GM12878 (cell line): Measurements from ENCODE around the gene XIRP1. TPM values are rescaled to one million over a fixed set of nuclear protein-coding genes. Genes with fewer than 3 reads are reported as not detected.

Experiments
- ATAC-seq: fragments of 200-7000 bp; cut with Tn5 transposase; 3 replicates; pipeline ENCODE4 v1.9.1; 2020; ENCODE audit warnings: mild to moderate bottlenecking, moderate library complexity
- BruUV-seq: library from RNA; stranded (reverse); fragments of 400-500 nt; replicated peaks from 2 replicates; lab custom pipeline; 2021; lab: Mats Ljungman, UMichigan
- CTCF ChIA-PET: fragments of 300-600 bp; sonication (Branson Sonifier 250); formaldehyde crosslinking; extraction: SDS; loops from one replicate; lab custom pipeline; 2021; ENCODE audit warnings: inconsistent platforms; lab: Yijun Ruan, JAX
- POLR2A ChIA-PET: fragments of 350-600 bp; formaldehyde crosslinking; extraction: SDS; loops from one replicate; lab custom pipeline; 2021; ENCODE audit warnings: inconsistent platforms; lab: Charles Lee
- RAD21 ChIA-PET: fragments of 300-600 bp; sonication (Branson Sonifier 250); formaldehyde crosslinking; loops from one replicate; lab custom pipeline; 2023; ENCODE audit warnings: antibody characterized with exemption; ENCODE audit not compliant: unreplicated experiment; lab: Charles Lee
- SMC1A ChIA-PET: fragments of 300-600 bp; sonication (Branson Sonifier 250); formaldehyde crosslinking; loops from one replicate; lab custom pipeline; 2023; ENCODE audit not compliant: unreplicated experiment, uncharacterized antibody; lab: Charles Lee
- DNase-seq: peaks from one replicate; pipeline ENCODE4 v3.0.0-alpha.2; 2011; ENCODE audit warnings: low read depth, low spot score
- FAIRE-seq: peaks from 3 replicates; lab custom pipeline; 2011; peaks lifted over from hg19 to GRCh38; lab: Jason Lieb, UNC
- H2AFZ ChIP-seq: 2 replicates; pipeline ENCODE4 v1.6.0; 2011; ENCODE audit warnings: low read depth, low read length, control low read depth; ENCODE audit not compliant: control insufficient read depth
- H3K27ac ChIP-seq: 2 replicates; pipeline ENCODE4 v1.5.1; 2011; ENCODE audit warnings: control low read depth; ENCODE audit not compliant: control insufficient read depth, insufficient read depth
- H3K27me3 ChIP-seq, 2 experiments: replicated peaks in 1 of 2; 2 replicates each; pipeline versions ENCODE4 v1.6.0 to v1.6.1; 2011; ENCODE audit warnings: low read length in 1 of 2; ENCODE audit not compliant: control insufficient read depth in 2 of 2, insufficient read depth in 2 of 2
- H3K36me3 ChIP-seq, 2 experiments: 2 replicates each; pipeline ENCODE4 v1.5.1; 2011; ENCODE audit warnings: low read length in 1 of 2; ENCODE audit not compliant: control insufficient read depth in 2 of 2, insufficient read depth in 2 of 2
- H3K4me1 ChIP-seq: 2 replicates; pipeline ENCODE4 v1.6.1; 2011; ENCODE audit warnings: mild to moderate bottlenecking, low read length, moderate library complexity, mixed read lengths; ENCODE audit not compliant: control insufficient read depth, insufficient read depth
- H3K4me2 ChIP-seq: 2 replicates; pipeline ENCODE4 v1.6.0; 2011; ENCODE audit warnings: control low read depth; ENCODE audit not compliant: control insufficient read depth, insufficient read depth
- H3K4me3 ChIP-seq: fragments of 200-600 bp; sonication (generic); 2 replicates; pipeline ENCODE4 v1.5.1; 2016
- H3K79me2 ChIP-seq: 2 replicates; pipeline ENCODE4 v1.6.0; 2011; ENCODE audit warnings: low read length; ENCODE audit not compliant: control insufficient read depth, insufficient read depth
- H3K9ac ChIP-seq: 2 replicates; pipeline ENCODE4 v1.8.0; 2011; ENCODE audit warnings: low read length, control low read depth, mixed read lengths; ENCODE audit not compliant: control insufficient read depth, insufficient read depth
- H3K9me3 ChIP-seq: replicated peaks from 3 replicates; pipeline ENCODE4 v1.5.1; 2011; ENCODE audit warnings: mild to moderate bottlenecking, low read length; ENCODE audit not compliant: control insufficient read depth, insufficient read depth
- H4K20me1 ChIP-seq: 2 replicates; pipeline ENCODE4 v1.6.0; 2011; ENCODE audit not compliant: control insufficient read depth, insufficient read depth
- BCL11A ChIP-seq: IDR thresholded peaks from 2 replicates; pipeline ENCODE4 v1.6.1; 2011; ENCODE audit warnings: low read depth, low read length
- CHD4 ChIP-seq: fragments of 200-600 bp; sonication (generic); IDR thresholded peaks from 2 replicates; pipeline ENCODE4 v1.6.1; 2016; ENCODE audit warnings: mild to moderate bottlenecking
- CREB1 ChIP-seq: IDR thresholded peaks from 2 replicates; pipeline ENCODE4 v1.6.1; 2012; ENCODE audit warnings: low read depth, mild to moderate bottlenecking, inconsistent platforms
- FOS ChIP-seq: IDR thresholded peaks from 3 replicates; pipeline ENCODE4 v1.6.1; 2011; ENCODE audit warnings: borderline replicate concordance; ENCODE audit not compliant: insufficient read length; ENCODE audit errors: extremely low read depth
- FOXM1 ChIP-seq: IDR thresholded peaks from 2 replicates; pipeline ENCODE4 v1.6.1; 2012; ENCODE audit warnings: low read depth, mild to moderate bottlenecking, inconsistent platforms, low read length, moderate library complexity
- GATAD2B ChIP-seq: fragments of 450-650 bp; conservative IDR thresholded peaks from 2 replicates; pipeline ENCODE4 v1.6.1; 2017; ENCODE audit warnings: low read depth, mild to moderate bottlenecking, moderate library complexity
- HDGF ChIP-seq: fragments of 450-650 bp; IDR thresholded peaks from 2 replicates; pipeline ENCODE4 v1.6.1; 2016; ENCODE audit warnings: antibody characterized with exemption
- MEF2B ChIP-seq: fragments of 450-650 bp; IDR thresholded peaks from 2 replicates; pipeline ENCODE4 v1.6.1; 2018; ENCODE audit warnings: mild to moderate bottlenecking, moderate library complexity; ENCODE audit not compliant: partially characterized antibody, poor library complexity, severe bottlenecking
- NFYA ChIP-seq: IDR thresholded peaks from 2 replicates; pipeline ENCODE4 v1.6.1; 2011; ENCODE audit warnings: low read depth, mild to moderate bottlenecking, low read length, improper control_type of control experiment, borderline replicate concordance
- POU2F2 ChIP-seq: IDR thresholded peaks from 3 replicates; pipeline ENCODE4 v1.6.1; 2011; ENCODE audit warnings: low read depth, mild to moderate bottlenecking, low read length, borderline replicate concordance
- SREBF1 ChIP-seq: IDR thresholded peaks from 2 replicates; pipeline ENCODE4 v1.6.1; 2012; ENCODE audit warnings: mild to moderate bottlenecking, low read length
- WGBS: methylation state at CpG from one replicate; pipeline ENCODE4 v1.1.6; 2016; ENCODE audit warnings: low lambda C conversion rate; ENCODE audit not compliant: insufficient replicate concordance, insufficient coverage; ENCODE audit errors: missing lambda C conversion rate; 5-methylcytosine and 5-hydroxymethylcytosine counted together
- in situ Hi-C: fragments of 300-500 bp; cut with MboI; formaldehyde crosslinking; loops from 9 replicates; pipeline ENCODE4 v1.14.3; 2018; ENCODE audit warnings: mixed read lengths
- intact Hi-C: fragments of 100-400 bp; cut with micrococcal nuclease; formaldehyde crosslinking; loops from one replicate; pipeline ENCODE4 v1.14.2; 2022; ENCODE audit not compliant: unreplicated experiment
- polyA plus RNA-seq, 11 experiments: library from polyadenylated mRNA; depleted of rRNA in 4 of 11; unstranded in 6 of 11; stranded (reverse) in 5 of 11; fragments of >200 nt; fragmentation: Nextera tagmentation in 4 of 11; fragmentation: Illumina TruSeq in 1 of 11; extraction: Ambion mirVana in 4 of 11; extraction: Trizol in 1 of 11; gene quantifications; 1 replicate in 1 of 11; 2 replicates in 10 of 11; pipeline versions ENCODE4 v1.2.1 to v1.2.3, GENCODE V29; 2011 to 2016; ENCODE audit warnings: inconsistent platforms in 2 of 11, missing spikeins in 2 of 11, low read depth in 1 of 11
- total RNA-seq, 4 experiments: library from RNA; depleted of rRNA in 3 of 4; stranded (reverse); fragments of >200 nt in 3 of 4; fragmentation: Illumina TruSeq in 1 of 4; extraction: Trizol in 1 of 4; gene quantifications; 2 replicates each; pipeline versions ENCODE4 v1.2.1 to v1.2.3, GENCODE V29; 2013 to 2021
- TF ChIP-seq, protein P1 (sequence below): fragments of 150-350 bp; IDR thresholded peaks from 2 replicates; pipeline ENCODE4 v1.6.1; 2016; ENCODE audit warnings: low read depth, low read length
- TF ChIP-seq, protein P2 (sequence below): IDR thresholded peaks from 2 replicates; pipeline ENCODE4 v1.6.1; 2012; ENCODE audit warnings: low read depth, low read length, improper control_type of control experiment
- TF ChIP-seq, protein P3 (sequence below): fragments of 450-650 bp; IDR thresholded peaks from 2 replicates; pipeline ENCODE4 v1.6.1; 2017; ENCODE audit warnings: mild to moderate bottlenecking, low read depth, inconsistent platforms; ENCODE audit not compliant: poor library complexity, severe bottlenecking

The XIRP1 gene
- total and polyA plus RNA-seq, 10 of the 15 experiments (the other 5 are each of a cell fraction or from before 2014, with no cell fraction given): 0.03 to 0.38 (median 0.08) TPM; not detected in 1

DNA sequence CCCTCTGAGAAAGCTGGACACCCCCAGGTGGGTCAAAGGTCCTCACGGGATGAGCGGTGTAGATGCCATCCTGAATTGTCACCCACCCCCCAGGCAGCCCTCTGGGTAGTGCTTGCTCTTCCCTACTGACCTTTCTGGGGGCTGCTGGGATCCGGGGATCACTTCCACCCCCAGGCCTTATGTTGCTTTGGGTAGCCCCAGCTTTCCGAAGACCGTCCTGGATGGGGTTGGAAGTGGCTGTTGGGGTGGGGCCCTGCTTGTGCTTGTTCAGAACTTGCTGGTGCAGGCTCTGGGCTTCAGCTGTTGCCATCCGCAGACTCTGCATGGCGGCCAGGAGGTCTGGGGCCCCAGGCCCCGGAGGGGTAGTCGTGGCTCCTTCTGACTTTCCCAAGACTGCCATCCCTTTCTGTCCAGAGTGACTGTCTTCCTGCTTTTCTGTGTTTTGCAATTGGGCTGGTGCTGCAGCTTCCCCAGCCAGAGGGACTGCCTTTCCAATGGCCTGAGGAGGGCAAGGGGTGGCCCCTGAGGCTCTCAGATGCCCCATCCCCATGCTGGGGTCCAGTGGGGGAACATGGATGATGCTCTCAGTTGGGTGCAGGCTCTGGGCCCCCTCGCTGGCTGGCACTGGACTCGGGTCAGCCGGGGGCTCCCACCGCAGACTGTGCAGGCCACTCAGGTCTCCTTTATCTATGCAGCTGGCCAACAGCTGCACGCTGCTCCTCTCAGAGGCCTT, 6.3 kb downstream of the XIRP1 start:
- Histone ChIP-seq H3K4me2 (no peak overlapping the region), H3K79me2 (no peaks in the 10 kb centered on the region), H3K27ac (no peak overlapping the region), H3K36me3 (no peaks in the 10 kb centered on the region), H3K4me1 (no peaks in the 10 kb centered on the region; the same call in 1 of the 2 replicates), H4K20me1 (no peaks in the 10 kb centered on the region), H2AFZ (no peak overlapping the region)
- no peak for ATAC-seq
- in situ Hi-C loops: loop anchor here (5.0 kb wide), 2 partner anchors 101 to 196 kb away; partner anchors contain the start of gene SLC25A38
- ChIA-PET CTCF (interaction anchor here (1.5 to 15.9 kb wide), 3 partner anchors 10 to 192 kb away, joined by 5 to 756 read pairs (median 6); no protein-coding TSS in a partner anchor), POLR2A (interaction anchor here (0.6 kb wide), 1 partner anchor 99 kb away, joined by 3 read pairs; no protein-coding TSS in a partner anchor)
- WGBS: 45% methylated on average over 14 of the region's 14 CpGs
- no peak for DNase-seq
- TF ChIP-seq HDGF (no peak), SREBF1 (no peak), NFYA (no peak), CREB1 (no peak), POU2F2 (no peak), GATAD2B (no peak), BCL11A (no peak), CHD4 (no peak), MEF2B (no peak), FOS (no peak), FOXM1 (no peak)
- TF ChIP-seq, protein P1, sequence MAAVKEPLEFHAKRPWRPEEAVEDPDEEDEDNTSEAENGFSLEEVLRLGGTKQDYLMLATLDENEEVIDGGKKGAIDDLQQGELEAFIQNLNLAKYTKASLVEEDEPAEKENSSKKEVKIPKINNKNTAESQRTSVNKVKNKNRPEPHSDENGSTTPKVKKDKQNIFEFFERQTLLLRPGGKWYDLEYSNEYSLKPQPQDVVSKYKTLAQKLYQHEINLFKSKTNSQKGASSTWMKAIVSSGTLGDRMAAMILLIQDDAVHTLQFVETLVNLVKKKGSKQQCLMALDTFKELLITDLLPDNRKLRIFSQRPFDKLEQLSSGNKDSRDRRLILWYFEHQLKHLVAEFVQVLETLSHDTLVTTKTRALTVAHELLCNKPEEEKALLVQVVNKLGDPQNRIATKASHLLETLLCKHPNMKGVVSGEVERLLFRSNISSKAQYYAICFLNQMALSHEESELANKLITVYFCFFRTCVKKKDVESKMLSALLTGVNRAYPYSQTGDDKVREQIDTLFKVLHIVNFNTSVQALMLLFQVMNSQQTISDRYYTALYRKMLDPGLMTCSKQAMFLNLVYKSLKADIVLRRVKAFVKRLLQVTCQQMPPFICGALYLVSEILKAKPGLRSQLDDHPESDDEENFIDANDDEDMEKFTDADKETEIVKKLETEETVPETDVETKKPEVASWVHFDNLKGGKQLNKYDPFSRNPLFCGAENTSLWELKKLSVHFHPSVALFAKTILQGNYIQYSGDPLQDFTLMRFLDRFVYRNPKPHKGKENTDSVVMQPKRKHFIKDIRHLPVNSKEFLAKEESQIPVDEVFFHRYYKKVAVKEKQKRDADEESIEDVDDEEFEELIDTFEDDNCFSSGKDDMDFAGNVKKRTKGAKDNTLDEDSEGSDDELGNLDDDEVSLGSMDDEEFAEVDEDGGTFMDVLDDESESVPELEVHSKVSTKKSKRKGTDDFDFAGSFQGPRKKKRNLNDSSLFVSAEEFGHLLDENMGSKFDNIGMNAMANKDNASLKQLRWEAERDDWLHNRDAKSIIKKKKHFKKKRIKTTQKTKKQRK: no peak
- TF ChIP-seq, protein P2, sequence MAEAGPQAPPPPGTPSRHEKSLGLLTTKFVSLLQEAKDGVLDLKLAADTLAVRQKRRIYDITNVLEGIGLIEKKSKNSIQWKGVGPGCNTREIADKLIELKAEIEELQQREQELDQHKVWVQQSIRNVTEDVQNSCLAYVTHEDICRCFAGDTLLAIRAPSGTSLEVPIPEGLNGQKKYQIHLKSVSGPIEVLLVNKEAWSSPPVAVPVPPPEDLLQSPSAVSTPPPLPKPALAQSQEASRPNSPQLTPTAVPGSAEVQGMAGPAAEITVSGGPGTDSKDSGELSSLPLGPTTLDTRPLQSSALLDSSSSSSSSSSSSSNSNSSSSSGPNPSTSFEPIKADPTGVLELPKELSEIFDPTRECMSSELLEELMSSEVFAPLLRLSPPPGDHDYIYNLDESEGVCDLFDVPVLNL: no peak
- TF ChIP-seq, protein P3, sequence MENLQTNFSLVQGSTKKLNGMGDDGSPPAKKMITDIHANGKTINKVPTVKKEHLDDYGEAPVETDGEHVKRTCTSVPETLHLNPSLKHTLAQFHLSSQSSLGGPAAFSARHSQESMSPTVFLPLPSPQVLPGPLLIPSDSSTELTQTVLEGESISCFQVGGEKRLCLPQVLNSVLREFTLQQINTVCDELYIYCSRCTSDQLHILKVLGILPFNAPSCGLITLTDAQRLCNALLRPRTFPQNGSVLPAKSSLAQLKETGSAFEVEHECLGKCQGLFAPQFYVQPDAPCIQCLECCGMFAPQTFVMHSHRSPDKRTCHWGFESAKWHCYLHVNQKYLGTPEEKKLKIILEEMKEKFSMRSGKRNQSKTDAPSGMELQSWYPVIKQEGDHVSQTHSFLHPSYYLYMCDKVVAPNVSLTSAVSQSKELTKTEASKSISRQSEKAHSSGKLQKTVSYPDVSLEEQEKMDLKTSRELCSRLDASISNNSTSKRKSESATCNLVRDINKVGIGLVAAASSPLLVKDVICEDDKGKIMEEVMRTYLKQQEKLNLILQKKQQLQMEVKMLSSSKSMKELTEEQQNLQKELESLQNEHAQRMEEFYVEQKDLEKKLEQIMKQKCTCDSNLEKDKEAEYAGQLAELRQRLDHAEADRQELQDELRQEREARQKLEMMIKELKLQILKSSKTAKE: no peak
- TF ChIP-seq, all 136 proteins: peak for 0
- Histone ChIP-seq H3K27me3 (no peaks in the 10 kb centered on the region), H3K9ac (no peak overlapping the region), H3K9me3 (no peaks in the 10 kb centered on the region), H3K4me3 (no peak overlapping the region)
- ChIA-PET RAD21 (interaction anchor here (0.8 to 16.9 kb wide), 3 partner anchors 30 to 102 kb away, joined by 3 to 456 read pairs (median 3); no protein-coding TSS in a partner anchor), SMC1A (interaction anchor here (0.9 to 25.3 kb wide), 3 partner anchors 14 to 100 kb away, joined by 3 to 648 read pairs (median 4); partner anchors contain the start of gene CX3CR1)
- FAIRE-seq: no peak
- intact Hi-C loops: no loop called here
- BruUV-seq: no TSS peak
